SIG-M5 treated with dmso at 0.1 percent for 504 hours (cell line): ENCODE measurements around the gene NUMA1.

ENCODE experiments used
- DNase-seq: peaks from one replicate; lab custom pipeline; 2025; ENCODE audit not compliant: unreplicated experiment; lab: John Stamatoyannopoulos, UW

Gene NUMA1, protein sequence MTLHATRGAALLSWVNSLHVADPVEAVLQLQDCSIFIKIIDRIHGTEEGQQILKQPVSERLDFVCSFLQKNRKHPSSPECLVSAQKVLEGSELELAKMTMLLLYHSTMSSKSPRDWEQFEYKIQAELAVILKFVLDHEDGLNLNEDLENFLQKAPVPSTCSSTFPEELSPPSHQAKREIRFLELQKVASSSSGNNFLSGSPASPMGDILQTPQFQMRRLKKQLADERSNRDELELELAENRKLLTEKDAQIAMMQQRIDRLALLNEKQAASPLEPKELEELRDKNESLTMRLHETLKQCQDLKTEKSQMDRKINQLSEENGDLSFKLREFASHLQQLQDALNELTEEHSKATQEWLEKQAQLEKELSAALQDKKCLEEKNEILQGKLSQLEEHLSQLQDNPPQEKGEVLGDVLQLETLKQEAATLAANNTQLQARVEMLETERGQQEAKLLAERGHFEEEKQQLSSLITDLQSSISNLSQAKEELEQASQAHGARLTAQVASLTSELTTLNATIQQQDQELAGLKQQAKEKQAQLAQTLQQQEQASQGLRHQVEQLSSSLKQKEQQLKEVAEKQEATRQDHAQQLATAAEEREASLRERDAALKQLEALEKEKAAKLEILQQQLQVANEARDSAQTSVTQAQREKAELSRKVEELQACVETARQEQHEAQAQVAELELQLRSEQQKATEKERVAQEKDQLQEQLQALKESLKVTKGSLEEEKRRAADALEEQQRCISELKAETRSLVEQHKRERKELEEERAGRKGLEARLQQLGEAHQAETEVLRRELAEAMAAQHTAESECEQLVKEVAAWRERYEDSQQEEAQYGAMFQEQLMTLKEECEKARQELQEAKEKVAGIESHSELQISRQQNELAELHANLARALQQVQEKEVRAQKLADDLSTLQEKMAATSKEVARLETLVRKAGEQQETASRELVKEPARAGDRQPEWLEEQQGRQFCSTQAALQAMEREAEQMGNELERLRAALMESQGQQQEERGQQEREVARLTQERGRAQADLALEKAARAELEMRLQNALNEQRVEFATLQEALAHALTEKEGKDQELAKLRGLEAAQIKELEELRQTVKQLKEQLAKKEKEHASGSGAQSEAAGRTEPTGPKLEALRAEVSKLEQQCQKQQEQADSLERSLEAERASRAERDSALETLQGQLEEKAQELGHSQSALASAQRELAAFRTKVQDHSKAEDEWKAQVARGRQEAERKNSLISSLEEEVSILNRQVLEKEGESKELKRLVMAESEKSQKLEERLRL (N-terminal part only)

DNA sequence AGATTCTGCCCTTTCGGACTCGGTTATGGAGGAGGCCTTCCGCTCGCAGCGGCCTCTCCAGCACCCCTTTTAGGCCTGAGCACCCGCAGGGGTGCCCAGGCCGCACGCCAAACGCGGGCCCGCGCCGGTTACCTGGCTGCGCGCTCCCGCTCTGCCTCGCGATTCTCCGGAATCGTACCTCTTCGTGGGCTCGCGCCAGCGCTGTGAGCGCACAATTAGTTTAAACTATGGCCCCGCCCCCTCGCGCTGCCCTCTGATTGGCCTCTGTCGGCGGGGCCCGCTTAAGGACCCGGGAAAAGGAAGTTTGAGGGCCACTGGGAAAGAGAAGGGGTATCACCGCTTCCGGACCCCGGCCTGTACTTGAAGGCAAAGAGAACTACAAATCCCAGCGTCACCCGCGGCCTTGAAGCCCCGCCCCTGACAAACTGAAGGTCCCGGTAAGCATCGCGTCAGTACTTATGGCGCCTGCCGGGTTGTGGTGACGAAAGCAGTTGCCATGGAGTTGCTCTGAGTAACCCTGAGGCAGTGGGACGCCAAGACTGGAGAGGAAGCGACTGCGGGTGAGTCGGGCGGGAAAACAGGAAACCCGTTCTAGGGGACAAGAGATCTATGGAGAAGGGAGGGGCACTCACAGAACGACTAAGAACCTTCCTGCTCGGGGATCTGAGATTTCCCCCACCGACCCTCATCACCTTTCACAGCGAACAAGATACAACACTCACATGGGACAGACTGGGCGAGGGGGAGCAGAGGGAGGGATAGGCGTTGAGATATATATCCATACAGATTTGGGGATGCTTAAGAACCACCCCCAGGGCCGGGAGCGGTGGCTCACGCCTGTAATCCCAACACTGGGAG lies at the start of gene NUMA1, which contains the start of gene LRRC51:
NUMA1 (minus strand) TSS at position 217 of the 858 bp plus-strand sequence. CDS start 44,599 bp downstream, outside the sequence.
LRRC51 (plus strand) TSS at position 525 of the 858 bp plus-strand sequence. CDS start 8,234 bp downstream, outside the sequence.
- peak; percentile 100 for DNase-seq

- DNase-seq = no peak
These were observed 49.0 kb upstream of the NUMA1 start for GRCh38 chr11:72129381-72129780.

GRCh38 chr11:72127923-72128322 lies 47.6 kb upstream of the NUMA1 start:
- no peak for DNase-seq

GRCh38 chr11:72125956-72126355 lies 45.6 kb upstream of the NUMA1 start:
- no peak for DNase-seq

GRCh38 chr11:72124046-72124445 lies 43.7 kb upstream of the NUMA1 start:
- DNase-seq = no peak

DNA sequence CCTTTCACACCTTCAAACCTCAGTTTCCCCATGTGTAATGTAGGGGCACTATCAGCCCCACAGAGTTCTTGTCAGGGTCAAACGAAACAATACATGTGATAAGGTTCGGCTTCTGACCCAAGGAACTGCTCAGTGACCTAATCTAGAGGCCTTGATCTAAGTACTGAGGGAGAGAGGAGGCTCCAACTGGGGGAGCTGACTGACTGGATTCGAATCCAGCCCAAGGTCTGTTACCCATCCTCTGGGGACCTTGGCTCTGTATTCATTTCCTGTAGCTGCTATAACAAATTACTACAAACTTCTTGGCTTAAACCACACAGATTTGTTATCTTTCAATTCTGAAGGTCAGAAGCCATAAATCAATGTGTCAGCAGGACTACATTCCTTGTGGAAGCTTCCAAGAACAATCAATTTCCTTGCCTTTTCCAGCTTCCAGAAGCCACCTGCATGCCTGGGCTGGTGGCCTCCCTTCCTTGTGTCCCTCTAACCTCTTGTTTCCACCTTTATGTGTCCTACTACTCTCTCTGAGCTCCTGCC lies 42.8 kb upstream of the NUMA1 start:
- DNase-seq = no peak

- DNase-seq = no peak
These were observed 42.3 kb upstream of the NUMA1 start for GRCh38 chr11:72122607-72123006.

- no peak for DNase-seq
These were observed 40.6 kb upstream of the NUMA1 start for GRCh38 chr11:72120930-72121329.

DNA sequence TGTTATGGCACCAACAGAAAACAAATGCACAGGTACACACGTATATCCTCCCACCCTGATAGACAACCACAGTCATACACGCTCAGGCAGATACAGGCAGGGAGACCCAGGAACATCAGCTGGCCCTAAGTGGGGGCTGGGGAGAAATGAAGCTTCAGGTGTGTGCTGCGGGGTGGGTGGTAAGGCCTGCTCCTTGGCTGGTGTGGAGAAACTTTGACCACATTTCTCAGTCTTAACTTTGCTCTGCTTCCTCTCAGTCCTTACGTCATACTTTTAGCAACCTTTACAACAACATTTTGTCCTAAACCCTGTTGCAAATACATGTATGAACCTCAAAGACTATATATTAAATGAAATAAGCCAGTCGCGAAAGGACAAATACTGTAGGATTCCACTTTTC lies 38.9 kb upstream of the NUMA1 start:
- DNase-seq = peak; percentile 8

DNA sequence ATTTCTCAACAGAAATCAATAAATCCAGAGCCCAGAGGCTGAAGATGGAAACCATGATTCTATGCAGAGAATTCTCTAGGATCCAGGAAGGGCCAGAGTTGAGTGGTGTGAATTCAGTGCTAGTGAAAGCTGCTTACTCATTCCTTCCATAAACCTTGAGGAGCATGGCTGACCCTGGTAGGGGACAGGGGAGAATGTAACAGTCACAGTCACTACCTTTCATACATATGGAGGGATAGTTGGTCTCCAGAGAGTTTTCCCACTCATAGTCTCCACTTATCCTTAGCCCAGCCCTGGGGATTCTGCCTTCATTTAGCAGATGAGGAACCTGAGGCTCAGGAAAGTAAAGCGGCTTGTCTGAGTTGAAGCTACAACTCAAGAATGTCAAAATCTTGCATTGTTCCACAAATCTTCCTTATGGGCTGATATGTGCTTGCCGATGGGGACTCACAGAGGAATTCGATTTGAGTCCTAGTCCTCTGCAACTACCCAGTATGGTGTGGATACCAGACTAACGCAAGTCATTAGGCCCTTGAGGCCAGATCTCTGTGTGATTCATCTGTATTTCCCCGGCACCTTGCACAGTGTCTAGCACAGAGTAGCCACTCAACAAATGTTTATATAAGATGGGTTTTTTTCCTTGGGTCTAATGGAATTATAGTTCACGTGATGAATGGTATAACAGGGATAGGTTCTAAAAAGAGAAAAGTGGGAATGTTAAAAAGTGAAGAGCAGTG lies 35.8 kb upstream of the NUMA1 start:
- DNase-seq = no peak

DNA sequence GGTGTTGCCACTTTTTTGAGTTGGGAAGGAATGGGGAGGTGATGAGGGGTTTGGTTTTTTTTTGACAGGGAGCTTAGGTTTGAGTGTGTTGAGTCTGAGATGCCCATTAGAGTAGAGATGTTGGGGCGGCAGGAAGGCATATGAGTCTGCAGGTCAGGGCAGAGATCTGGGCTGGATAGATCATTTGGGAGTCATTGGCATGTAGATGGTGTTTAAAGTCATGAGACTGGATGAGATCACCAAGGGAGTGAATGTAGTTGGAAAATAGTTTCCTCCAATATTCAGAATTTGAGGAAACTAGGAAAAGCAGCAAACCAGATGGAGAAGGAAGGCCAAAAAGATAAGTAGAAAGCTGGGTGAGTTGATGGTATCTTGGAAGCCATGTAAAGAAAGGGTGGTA lies 34.2 kb upstream of the NUMA1 start:
- no peak for DNase-seq

DNA sequence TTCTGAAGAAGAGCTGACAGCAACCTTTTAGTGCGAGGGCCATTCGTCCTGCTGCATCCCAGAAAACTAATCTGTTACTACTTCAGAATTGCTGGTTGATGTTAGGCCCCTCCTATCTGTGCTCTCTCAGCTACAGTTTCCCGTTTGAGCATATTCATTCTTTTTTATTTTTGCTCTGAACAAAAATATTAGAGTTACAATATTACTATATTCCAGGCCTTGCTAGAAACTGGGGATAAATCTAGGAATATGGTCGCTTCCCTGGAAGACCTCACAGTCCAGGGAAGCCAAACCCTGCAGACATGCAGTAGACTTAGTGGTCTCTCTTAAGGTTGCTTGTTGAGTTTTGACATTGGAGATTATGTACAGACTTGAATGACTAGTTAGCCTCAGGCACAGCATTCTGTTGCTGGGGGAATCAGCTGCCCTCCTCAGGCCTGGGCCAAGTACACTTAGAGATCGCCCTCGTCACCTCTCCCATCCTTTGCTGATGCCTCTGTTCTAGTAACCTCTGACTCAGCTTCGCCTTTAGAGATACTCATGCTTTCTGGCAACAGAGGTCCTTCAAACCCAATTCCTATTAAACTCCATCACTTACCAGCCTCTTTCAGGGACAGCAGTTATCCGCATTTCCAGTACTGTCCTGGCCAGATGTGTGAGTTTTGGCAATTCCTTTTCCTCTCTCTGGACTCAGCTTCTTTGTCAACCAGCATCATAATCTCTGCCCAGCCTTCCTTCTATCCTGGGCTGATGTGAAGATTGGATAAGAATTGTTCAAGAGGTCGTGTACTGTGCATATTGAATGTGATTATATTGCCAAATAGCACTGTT lies 32.9 kb upstream of the NUMA1 start:
- no peak for DNase-seq

GRCh38 chr11:72112143-72112977 lies 32.0 kb upstream of the NUMA1 start, which contains the start of gene ANAPC15:
TSS of gene ANAPC15 (minus strand) at chr11:72112695. CDS start at chr11:72111276, 1,419 bp downstream.
- DNase-seq = peak; percentile 99

- DNase-seq = no peak
These were observed 31.2 kb upstream of the NUMA1 start for GRCh38 chr11:72111300-72112142.

DNA sequence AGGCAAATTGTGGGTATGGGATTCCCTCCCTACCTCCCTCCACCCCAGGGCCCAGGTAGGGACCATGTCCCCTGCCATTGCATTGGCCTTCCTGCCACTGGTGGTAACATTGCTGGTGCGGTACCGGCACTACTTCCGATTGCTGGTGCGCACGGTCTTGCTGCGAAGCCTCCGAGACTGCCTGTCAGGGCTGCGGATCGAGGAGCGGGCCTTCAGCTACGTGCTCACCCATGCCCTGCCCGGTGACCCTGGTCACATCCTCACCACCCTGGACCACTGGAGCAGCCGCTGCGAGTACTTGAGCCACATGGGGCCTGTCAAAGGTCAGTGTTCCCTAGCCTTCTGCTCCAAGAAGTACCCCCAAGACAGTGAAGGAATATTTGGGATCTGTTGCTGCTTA lies 25.5 kb upstream of the NUMA1 start, which contains the start of gene TOMT:
TOMT (plus strand) TSS at position 37 of the 400 bp plus-strand sequence; CDS start at position 65, 28 bp downstream.
- DNase-seq = no peak

- no peak for DNase-seq
These were observed 23.4 kb upstream of the NUMA1 start for GRCh38 chr11:72103754-72104167.
